ENCODE data around the gene NT5C.
"Not testable (repeated sequence)": the region's sequence is repeated elsewhere in the genome, so short reads cannot be mapped to it uniquely, and the experiment has no call there.

The NT5C gene

DNA sequence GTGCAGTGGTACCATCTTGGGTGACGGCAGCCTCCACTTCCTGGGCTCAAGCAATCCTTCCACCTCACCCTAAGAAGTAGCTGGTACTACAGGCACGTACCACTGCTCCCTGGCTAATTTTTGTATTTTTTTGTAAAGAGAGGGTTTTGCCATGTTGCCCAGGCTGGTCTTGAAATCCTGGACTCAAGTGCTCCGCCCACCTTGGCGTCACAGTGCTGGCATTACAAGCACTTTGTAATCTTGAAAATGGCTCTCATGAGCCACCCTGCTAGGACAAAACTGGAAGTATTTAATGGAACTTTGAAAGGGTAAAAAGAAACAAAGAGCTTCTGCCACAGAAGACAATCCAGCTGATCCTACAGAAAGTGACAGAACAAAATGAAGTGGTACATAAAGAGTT lies 42.0 kb upstream of the NT5C start:
- no peak overlapping the region for H3K4me3 ChIP-seq (replicated peaks; ENCODE audit: low read depth, low read length)
- TF ChIP-seq, protein P1, sequence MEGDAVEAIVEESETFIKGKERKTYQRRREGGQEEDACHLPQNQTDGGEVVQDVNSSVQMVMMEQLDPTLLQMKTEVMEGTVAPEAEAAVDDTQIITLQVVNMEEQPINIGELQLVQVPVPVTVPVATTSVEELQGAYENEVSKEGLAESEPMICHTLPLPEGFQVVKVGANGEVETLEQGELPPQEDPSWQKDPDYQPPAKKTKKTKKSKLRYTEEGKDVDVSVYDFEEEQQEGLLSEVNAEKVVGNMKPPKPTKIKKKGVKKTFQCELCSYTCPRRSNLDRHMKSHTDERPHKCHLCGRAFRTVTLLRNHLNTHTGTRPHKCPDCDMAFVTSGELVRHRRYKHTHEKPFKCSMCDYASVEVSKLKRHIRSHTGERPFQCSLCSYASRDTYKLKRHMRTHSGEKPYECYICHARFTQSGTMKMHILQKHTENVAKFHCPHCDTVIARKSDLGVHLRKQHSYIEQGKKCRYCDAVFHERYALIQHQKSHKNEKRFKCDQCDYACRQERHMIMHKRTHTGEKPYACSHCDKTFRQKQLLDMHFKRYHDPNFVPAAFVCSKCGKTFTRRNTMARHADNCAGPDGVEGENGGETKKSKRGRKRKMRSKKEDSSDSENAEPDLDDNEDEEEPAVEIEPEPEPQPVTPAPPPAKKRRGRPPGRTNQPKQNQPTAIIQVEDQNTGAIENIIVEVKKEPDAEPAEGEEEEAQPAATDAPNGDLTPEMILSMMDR (IDR thresholded peaks at IDR 0.05; ENCODE audit: insufficient read depth, low read length, poor library complexity, severe bottlenecking), result no peak
- no peaks in the 10 kb centered on the region for H3K27me3 ChIP-seq (replicated peaks; ENCODE audit: control insufficient read depth, insufficient read depth, low read length)
- no peak for DNase-seq (ENCODE audit: extremely low read depth, insufficient read length)
- H3K36me3 ChIP-seq (ENCODE audit: control insufficient read depth, insufficient read depth, low read length), result peaks cover 19% of the 10 kb centered on the region

DNA sequence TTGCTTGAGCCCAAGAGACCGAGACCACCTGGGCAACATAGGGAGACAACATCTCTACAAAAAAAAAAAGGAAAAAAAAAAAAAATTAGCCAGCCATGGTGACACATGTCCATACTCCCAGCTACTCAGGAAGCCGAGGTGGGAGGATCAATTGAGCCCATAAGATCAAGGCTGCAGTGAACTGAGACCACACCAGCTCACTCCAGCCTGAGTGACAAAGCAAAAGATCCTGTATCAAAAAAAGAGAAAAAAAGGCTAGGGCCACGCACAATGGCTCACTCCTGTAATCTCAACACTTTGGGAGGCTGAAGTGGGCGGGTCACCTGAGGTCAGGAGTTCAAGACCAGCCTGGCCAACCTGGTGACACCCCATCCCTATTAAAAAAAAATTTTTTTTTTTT lies 37.5 kb upstream of the NT5C start:
- Histone ChIP-seq H3K27me3 (replicated peaks; ENCODE audit: control insufficient read depth, insufficient read depth, low read length) (no peaks in the 10 kb centered on the region), H3K36me3 (ENCODE audit: control insufficient read depth, insufficient read depth, low read length) (peaks cover 8% of the 10 kb centered on the region), H3K4me3 (replicated peaks; ENCODE audit: low read depth, low read length) (no peak overlapping the region)
- no peak for DNase-seq (ENCODE audit: extremely low read depth, insufficient read length)
- TF ChIP-seq, protein P1 (IDR thresholded peaks at IDR 0.05; ENCODE audit: insufficient read depth, low read length, poor library complexity, severe bottlenecking), result no peak

DNA sequence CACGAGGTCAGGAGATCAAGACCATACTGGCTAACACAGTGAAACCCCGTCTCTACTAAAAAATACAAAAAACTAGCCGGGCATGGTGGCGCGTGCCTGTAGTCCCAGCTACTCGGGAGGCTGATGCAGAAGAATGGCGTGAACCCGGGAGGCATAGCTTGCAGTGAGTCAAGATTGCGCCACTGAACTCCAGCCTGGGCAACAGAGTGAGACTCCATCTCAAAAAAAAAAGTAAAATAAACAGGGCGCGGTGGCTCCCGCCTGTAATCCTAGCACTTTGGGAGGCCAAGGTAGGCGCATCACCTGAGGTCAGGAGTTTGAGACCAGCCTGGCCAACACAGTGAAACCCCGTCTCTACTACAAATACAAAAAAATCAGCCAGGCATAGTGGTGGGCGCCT lies 33.1 kb upstream of the NT5C start:
- H3K27me3 ChIP-seq (replicated peaks; ENCODE audit: control insufficient read depth, insufficient read depth, low read length); H3K36me3 ChIP-seq (ENCODE audit: control insufficient read depth, insufficient read depth, low read length); H3K4me3 ChIP-seq (replicated peaks; ENCODE audit: low read depth, low read length); DNase-seq (ENCODE audit: extremely low read depth, insufficient read length): not testable (repeated sequence)

DNA sequence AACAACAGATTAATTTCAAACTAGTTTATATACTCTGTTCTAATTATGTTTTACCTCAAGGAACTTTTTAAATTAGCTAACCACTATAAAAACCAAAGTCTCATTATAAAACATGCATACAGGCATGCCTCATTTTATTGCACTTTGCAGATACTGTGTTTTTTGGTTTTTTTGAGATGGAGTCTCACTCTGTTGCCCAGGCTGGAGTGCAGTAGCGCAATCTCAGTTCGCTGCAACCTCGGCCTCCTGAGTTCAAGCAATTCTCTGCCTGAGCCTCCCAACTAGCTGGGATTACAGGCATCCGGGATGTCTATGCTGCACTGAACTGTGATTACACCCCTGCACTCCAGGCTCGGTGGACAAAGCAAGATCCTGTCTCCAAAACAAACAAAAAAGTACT lies 31.5 kb upstream of the NT5C start:
- Histone ChIP-seq H3K4me3 (replicated peaks; ENCODE audit: low read depth, low read length) (no peak overlapping the region), H3K27me3 (replicated peaks; ENCODE audit: control insufficient read depth, insufficient read depth, low read length) (no peaks in the 10 kb centered on the region), H3K36me3 (ENCODE audit: control insufficient read depth, insufficient read depth, low read length) (no peaks in the 10 kb centered on the region; the same call in 1 of the 2 replicates)
- TF ChIP-seq, protein P1 (IDR thresholded peaks at IDR 0.05; ENCODE audit: insufficient read depth, low read length, poor library complexity, severe bottlenecking), result no peak
- DNase-seq (ENCODE audit: extremely low read depth, insufficient read length), result no peak

DNA sequence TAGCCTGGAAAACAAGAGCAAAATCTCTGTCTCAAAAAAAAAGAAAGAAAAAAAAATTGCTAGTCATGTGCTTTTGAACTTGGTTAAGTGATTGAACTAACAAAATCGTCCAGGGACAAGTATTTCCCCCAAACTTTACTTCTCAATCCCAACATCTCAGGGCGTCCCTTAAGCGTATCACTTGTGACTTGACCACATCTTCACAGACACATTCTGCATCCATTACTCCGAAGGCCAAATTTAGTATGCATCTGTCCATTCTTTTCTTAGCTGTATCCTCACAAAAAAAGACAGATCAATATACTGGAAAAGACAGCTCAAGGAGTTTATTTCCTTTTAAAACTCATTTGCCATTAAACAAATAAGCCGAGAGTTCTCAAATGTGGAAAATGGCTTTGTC lies 28.7 kb upstream of the NT5C start:
- DNase-seq (ENCODE audit: extremely low read depth, insufficient read length), result no peak
- H3K4me3 ChIP-seq (replicated peaks; ENCODE audit: low read depth, low read length), result no peak overlapping the region
- TF ChIP-seq, protein P1 (IDR thresholded peaks at IDR 0.05; ENCODE audit: insufficient read depth, low read length, poor library complexity, severe bottlenecking), result no peak
- H3K36me3 ChIP-seq (ENCODE audit: control insufficient read depth, insufficient read depth, low read length), result no peaks in the 10 kb centered on the region; the same call in 1 of the 2 replicates
- no peaks in the 10 kb centered on the region for H3K27me3 ChIP-seq (replicated peaks; ENCODE audit: control insufficient read depth, insufficient read depth, low read length)

DNA sequence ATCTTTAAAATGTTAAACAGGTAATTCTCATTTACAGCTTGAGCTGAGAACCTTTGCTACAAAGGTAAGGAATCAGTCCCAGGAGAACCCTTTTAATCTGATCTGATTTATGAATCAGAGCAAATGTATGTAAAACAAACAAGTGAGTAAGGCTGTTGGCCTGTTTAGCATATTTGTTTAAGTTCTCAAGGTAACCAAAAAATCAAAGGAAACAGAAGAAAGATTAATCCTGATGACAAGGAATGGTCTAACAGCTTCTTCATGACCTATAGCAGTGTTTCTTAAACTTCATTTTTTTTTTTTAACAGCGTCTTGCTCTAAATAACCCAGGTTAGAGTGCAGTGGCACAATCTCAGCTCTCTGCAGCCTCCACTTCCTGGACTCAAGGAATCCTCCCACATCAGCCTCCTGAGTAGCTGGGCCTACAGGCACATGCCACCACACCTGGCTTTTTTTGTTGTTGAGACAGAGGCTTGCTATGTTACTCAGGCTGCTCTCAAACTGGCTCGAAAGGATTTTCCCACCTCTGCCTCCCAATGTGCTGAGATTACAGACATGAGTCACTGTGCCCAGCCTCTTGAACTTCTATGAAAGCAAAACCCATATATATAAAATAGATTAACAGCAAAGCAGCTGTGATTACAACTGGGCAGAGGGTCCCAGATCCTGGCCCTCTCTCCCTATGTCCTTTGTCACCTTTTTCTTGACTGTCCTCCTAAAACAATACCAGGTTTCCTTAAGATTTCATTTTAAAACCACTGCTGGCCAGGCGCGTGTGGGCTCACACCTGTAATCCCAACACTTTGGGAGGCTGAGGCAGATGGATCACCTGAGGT lies 27.9 kb upstream of the NT5C start:
- Histone ChIP-seq H3K36me3 (ENCODE audit: control insufficient read depth, insufficient read depth, low read length) (no peaks in the 10 kb centered on the region; the same call in 1 of the 2 replicates), H3K4me3 (replicated peaks; ENCODE audit: low read depth, low read length) (no peak overlapping the region), H3K27me3 (replicated peaks; ENCODE audit: control insufficient read depth, insufficient read depth, low read length) (no peaks in the 10 kb centered on the region)
- TF ChIP-seq, protein P1 (IDR thresholded peaks at IDR 0.05; ENCODE audit: insufficient read depth, low read length, poor library complexity, severe bottlenecking), result no peak
- no peak for DNase-seq (ENCODE audit: extremely low read depth, insufficient read length)

DNA sequence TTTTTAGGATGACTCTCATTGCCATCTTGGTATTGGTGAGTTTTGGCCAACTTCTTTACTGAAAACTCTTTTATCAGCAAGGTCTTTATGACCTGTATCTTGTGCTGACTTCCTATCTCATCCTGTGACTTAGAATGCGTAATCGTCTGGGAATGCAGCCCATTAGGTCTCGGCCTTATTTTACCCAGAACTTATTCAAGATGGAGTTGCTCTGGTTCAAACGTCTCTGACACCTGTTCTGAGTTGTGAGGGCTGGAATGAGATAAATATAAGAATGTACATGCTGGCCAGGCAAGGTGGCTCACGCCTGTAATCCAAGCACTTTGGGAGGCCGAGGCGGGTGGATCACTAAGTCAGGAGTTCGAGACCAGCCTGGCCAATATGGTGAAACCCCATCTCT lies 26.9 kb upstream of the NT5C start:
- not testable (repeated sequence) for H3K27me3 ChIP-seq (replicated peaks; ENCODE audit: control insufficient read depth, insufficient read depth, low read length); H3K4me3 ChIP-seq (replicated peaks; ENCODE audit: low read depth, low read length); DNase-seq (ENCODE audit: extremely low read depth, insufficient read length); H3K36me3 ChIP-seq (ENCODE audit: control insufficient read depth, insufficient read depth, low read length)
